ENCODE measurements around the gene MARK3.
A peak's percentile ranks its signal among the peaks of the same experiment; 100 is the strongest.

- TF ChIP-seq CTCF (IDR thresholded peaks at IDR 0.05), result peak; percentile 96
- no peak for TF ChIP-seq EZH2 (IDR thresholded peaks at IDR 0.05; ENCODE audit: borderline replicate concordance, insufficient read depth, low read depth, low read length, poor library complexity, severe bottlenecking)
Observed at GRCh38 chr14:103500148-103500990, 115.2 kb downstream of the MARK3 start.

Data from B cell (primary cell).